ENCODE measurements around the gene REC8. TPM values are rescaled to one million over a fixed set of nuclear protein-coding genes. Genes with fewer than 3 reads are reported as not detected.

REC8 gene
- total and polyA plus RNA-seq, 2 of the 13 experiments (the other 11 are each of a cell fraction or from before 2014, with no cell fraction given): 3.4 to 14.7 TPM

DNA sequence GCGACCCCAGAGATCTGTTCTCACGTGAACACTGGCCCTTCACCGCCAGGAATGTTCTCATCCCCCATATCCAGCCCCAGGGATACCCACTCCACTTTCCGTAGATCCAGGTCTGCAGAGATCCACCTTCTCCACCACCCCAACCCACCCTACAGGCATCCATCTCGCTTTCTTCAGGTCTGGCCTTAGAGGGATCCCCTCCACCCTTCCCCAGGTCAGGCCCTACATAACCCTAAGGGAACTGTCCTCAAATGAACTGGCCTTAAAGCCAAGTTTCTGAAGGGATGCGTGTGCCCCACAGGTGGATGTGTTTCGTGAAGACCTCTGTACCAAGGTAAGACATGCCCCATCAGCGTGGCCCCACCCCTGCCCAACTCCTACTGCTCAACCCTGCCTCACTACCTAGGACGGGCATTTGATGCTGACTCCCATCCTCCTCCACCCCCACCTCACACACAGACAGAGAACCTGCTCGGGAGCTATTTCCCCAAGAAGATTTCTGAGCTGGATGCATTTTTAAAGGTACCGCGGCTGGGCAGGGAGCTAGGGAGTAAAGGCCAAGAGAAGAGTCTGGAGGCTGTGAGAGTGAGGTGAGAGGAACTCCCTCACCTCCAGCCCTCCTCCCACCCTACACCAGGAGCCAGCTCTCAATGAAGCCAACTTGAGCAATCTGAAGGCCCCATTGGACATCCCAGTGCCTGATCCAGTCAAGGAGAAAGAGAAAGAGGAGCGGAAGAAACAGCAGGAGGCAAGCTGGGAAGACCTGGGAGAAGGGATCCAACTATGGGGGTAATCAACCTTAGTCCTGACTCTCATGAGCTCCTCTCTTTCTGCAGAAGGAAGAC, 35.0 kb upstream of the REC8 start (continued):
- TF ChIP-seq YEATS2 (CRISPR knock-in tag; IDR thresholded peaks at IDR 0.05; ENCODE audit: borderline replicate concordance) (0 out of 2 replicates have a peak, but pooled peaks have one; percentile 19), TRIM24 (CRISPR knock-in tag; IDR thresholded peaks at IDR 0.05) (no peak), FOXA1 (IDR thresholded peaks at IDR 0.05) (0 out of 2 replicates have a peak, but pooled peaks have one; percentile 32), FOXA1 (CRISPR knock-in tag; IDR thresholded peaks at IDR 0.05) (no peak), ZNF207 (IDR thresholded peaks at IDR 0.05; ENCODE audit: borderline replicate concordance) (no peak), FOXM1 (CRISPR knock-in tag; IDR thresholded peaks at IDR 0.05) (no peak), SP5 (CRISPR knock-in tag; IDR thresholded peaks at IDR 0.05; ENCODE audit: borderline replicate concordance, low read depth) (no peak), ZNF335 (CRISPR knock-in tag; IDR thresholded peaks at IDR 0.05) (no peak), ZMYM4 (CRISPR knock-in tag; IDR thresholded peaks at IDR 0.05) (no peak), POLR2G (IDR thresholded peaks at IDR 0.05; ENCODE audit: low read depth, low read length) (peak; percentile 12)
- TF ChIP-seq, protein P1, sequence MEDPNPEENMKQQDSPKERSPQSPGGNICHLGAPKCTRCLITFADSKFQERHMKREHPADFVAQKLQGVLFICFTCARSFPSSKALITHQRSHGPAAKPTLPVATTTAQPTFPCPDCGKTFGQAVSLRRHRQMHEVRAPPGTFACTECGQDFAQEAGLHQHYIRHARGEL (CRISPR knock-in tag; IDR thresholded peaks at IDR 0.05): peak; percentile 43
- TF ChIP-seq, protein P2, sequence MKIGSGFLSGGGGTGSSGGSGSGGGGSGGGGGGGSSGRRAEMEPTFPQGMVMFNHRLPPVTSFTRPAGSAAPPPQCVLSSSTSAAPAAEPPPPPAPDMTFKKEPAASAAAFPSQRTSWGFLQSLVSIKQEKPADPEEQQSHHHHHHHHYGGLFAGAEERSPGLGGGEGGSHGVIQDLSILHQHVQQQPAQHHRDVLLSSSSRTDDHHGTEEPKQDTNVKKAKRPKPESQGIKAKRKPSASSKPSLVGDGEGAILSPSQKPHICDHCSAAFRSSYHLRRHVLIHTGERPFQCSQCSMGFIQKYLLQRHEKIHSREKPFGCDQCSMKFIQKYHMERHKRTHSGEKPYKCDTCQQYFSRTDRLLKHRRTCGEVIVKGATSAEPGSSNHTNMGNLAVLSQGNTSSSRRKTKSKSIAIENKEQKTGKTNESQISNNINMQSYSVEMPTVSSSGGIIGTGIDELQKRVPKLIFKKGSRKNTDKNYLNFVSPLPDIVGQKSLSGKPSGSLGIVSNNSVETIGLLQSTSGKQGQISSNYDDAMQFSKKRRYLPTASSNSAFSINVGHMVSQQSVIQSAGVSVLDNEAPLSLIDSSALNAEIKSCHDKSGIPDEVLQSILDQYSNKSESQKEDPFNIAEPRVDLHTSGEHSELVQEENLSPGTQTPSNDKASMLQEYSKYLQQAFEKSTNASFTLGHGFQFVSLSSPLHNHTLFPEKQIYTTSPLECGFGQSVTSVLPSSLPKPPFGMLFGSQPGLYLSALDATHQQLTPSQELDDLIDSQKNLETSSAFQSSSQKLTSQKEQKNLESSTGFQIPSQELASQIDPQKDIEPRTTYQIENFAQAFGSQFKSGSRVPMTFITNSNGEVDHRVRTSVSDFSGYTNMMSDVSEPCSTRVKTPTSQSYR (CRISPR knock-in tag; IDR thresholded peaks at IDR 0.05; ENCODE audit: borderline replicate concordance): no peak
- TF ChIP-seq, protein P3, sequence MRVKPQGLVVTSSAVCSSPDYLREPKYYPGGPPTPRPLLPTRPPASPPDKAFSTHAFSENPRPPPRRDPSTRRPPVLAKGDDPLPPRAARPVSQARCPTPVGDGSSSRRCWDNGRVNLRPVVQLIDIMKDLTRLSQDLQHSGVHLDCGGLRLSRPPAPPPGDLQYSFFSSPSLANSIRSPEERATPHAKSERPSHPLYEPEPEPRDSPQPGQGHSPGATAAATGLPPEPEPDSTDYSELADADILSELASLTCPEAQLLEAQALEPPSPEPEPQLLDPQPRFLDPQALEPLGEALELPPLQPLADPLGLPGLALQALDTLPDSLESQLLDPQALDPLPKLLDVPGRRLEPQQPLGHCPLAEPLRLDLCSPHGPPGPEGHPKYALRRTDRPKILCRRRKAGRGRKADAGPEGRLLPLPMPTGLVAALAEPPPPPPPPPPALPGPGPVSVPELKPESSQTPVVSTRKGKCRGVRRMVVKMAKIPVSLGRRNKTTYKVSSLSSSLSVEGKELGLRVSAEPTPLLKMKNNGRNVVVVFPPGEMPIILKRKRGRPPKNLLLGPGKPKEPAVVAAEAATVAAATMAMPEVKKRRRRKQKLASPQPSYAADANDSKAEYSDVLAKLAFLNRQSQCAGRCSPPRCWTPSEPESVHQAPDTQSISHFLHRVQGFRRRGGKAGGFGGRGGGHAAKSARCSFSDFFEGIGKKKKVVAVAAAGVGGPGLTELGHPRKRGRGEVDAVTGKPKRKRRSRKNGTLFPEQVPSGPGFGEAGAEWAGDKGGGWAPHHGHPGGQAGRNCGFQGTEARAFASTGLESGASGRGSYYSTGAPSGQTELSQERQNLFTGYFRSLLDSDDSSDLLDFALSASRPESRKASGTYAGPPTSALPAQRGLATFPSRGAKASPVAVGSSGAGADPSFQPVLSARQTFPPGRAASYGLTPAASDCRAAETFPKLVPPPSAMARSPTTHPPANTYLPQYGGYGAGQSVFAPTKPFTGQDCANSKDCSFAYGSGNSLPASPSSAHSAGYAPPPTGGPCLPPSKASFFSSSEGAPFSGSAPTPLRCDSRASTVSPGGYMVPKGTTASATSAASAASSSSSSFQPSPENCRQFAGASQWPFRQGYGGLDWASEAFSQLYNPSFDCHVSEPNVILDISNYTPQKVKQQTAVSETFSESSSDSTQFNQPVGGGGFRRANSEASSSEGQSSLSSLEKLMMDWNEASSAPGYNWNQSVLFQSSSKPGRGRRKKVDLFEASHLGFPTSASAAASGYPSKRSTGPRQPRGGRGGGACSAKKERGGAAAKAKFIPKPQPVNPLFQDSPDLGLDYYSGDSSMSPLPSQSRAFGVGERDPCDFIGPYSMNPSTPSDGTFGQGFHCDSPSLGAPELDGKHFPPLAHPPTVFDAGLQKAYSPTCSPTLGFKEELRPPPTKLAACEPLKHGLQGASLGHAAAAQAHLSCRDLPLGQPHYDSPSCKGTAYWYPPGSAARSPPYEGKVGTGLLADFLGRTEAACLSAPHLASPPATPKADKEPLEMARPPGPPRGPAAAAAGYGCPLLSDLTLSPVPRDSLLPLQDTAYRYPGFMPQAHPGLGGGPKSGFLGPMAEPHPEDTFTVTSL (CRISPR knock-in tag; IDR thresholded peaks at IDR 0.05; ENCODE audit: borderline replicate concordance): no peak
- TF ChIP-seq, protein P4, sequence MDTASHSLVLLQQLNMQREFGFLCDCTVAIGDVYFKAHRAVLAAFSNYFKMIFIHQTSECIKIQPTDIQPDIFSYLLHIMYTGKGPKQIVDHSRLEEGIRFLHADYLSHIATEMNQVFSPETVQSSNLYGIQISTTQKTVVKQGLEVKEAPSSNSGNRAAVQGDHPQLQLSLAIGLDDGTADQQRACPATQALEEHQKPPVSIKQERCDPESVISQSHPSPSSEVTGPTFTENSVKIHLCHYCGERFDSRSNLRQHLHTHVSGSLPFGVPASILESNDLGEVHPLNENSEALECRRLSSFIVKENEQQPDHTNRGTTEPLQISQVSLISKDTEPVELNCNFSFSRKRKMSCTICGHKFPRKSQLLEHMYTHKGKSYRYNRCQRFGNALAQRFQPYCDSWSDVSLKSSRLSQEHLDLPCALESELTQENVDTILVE (CRISPR knock-in tag; IDR thresholded peaks at IDR 0.05): 0 out of 2 replicates have a peak, but pooled peaks have one; percentile 20

Data from HepG2 (cell line).